ENCODE results near the gene MC1R.

Gene MC1R

DNA sequence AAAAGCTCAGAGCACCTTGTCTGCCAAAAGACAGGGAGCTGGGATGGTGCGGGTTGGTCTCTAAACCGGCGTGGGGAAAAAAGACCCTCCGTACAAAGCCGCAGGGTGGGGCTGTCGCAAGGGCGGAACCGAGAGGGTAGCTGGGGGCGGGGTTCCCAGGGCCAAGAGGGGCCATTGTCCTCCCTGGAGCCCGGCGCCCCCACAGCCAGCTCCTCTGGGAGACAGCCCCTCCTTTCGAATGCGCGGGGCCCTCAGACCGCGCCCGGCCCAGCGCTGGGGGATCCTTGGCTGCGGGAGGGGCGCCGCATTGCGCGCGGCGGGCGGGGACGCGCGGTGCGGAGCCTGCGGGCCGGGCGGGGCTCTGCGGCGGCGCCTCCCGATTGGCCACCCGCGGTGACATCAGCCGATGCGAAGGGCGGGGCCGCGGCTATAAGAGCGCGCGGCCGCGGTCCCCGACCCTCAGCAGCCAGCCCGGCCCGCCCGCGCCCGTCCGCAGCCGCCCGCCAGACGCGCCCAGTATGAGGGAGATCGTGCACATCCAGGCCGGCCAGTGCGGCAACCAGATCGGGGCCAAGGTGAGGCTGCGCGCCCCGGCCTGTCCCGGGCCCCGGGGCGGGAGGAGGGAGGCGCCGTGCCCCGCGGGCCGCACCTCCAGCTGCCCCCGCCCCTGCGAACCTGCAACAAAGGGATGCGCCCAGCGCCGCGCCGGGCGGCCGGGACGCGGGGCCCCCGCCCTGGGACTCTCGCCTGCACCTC, 4.4 kb downstream of the MC1R start, which contains the start of gene TUBB3:
TSS of gene TUBB3 (plus strand) at position 459 of the 756 bp plus-strand sequence. CDS start at position 519, 60 bp downstream.
- no peak for TF ChIP-seq CTCF (IDR thresholded peaks at IDR 0.05; ENCODE audit: insufficient read depth, low read depth, low read length, missing control alignments)
- DNase-seq (ENCODE audit: low read depth) = peak; percentile 63
- peak within 1 kb of the TSS; percentile 44 for H3K4me3 ChIP-seq (ENCODE audit: low read depth, low read length)

DNA sequence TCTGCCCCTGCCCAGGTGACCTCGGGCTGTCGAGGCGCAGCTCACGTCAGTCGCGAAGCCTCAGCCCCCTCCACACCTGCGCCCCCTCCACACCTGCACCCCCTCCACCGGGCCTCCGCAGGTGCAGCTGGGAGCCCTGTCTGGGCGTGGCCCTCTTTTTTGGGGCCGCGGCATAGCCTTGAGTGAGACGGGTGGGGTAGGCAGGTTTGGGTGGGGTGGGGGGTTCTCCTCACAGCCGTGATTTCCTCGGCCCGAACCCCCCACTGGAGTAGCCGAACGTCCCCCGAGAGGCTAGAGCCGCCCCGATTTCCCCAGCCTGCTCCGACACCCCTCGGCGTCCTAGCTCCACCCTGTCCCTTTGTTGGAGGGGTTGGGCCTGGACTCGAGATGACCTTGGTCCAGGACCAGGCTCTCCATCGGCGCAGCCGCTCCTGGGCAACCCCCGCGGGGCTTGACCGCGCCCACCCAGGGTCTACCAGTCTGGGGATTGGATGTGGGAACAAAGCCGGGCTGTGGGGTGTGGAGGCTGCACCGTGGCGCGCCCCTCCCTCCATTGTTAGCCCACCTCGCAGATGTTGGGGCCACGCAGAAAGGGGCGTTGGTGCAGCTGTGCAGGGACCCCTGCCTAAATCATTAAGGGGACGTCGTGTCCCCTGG, 5.1 kb downstream of the MC1R start:
- no peak overlapping the region; the same call in 1 of the 2 replicates for H3K4me3 ChIP-seq (ENCODE audit: low read depth, low read length)
- DNase-seq (ENCODE audit: low read depth) = no peak
- TF ChIP-seq CTCF (IDR thresholded peaks at IDR 0.05; ENCODE audit: insufficient read depth, low read depth, low read length, missing control alignments) = no peak

GRCh38 chr16:89924297-89924924, 5.7 kb downstream of the MC1R start:
- no peak for TF ChIP-seq CTCF (IDR thresholded peaks at IDR 0.05; ENCODE audit: insufficient read depth, low read depth, low read length, missing control alignments)
- no peak overlapping the region for H3K4me3 ChIP-seq (ENCODE audit: low read depth, low read length)
- DNase-seq (ENCODE audit: low read depth) = peak; percentile 37

- DNase-seq (ENCODE audit: low read depth) = peak; percentile 15
- no peak for TF ChIP-seq CTCF (IDR thresholded peaks at IDR 0.05; ENCODE audit: insufficient read depth, low read depth, low read length, missing control alignments)
- H3K4me3 ChIP-seq (ENCODE audit: low read depth, low read length) = no peak overlapping the region
Measured at GRCh38 chr16:89924925-89925307, 6.3 kb downstream of the MC1R start.

DNA sequence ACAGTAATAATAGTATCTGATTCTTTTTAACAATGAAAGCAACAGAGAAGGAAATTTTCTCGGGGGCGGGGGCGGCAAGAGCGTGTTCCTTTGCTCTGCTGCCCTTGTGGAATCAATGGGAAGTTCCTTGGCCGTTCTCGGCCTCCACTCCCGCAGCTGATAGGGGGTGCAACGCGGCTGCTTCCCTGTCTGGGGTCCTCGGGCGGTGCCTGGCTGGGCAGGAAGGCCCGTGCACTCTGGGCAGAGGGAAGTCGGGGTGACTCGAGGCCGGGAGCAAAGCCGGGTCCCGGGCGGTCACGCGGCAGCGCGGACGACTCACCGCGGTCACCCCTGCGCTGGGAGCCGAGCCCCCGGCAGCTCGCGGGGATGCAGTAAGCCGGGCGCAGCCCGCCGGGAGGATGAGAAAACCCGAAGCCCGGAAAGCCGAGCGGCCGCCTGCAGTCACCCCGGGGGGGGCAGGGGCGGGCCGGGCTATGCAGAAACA, 7.0 kb downstream of the MC1R start:
- H3K4me3 ChIP-seq (ENCODE audit: low read depth, low read length) = peak overlapping the region; percentile 34
- no peak for DNase-seq (ENCODE audit: low read depth)
- TF ChIP-seq CTCF (IDR thresholded peaks at IDR 0.05; ENCODE audit: insufficient read depth, low read depth, low read length, missing control alignments) = no peak

DNA sequence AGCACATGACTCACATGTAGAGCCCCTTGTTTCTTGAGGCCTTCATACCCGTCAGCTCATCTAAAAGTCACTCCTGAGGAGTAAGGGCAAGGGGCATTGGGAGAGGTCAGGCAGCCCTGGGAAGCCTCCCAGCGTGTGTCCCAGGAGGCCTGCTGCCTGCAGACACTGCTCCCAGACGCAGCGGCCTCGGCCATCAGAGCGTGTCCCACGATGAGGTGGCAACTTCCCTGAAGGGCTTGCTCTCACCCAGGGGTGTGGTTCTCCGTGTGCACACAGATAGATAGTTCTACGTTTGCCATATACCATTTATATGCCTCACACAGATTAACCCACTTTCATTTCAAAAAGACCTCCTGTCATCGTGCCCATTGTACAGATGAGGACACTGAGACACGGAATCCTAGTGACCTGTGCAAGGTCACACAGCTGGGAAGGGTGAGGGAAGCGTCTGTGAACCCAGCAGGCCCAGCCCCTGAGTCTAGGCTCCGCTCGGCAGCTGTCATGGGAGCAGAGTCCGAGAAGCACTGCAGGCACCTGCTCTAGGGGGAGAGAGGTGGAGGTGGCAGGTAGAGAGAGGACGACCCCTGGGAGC, 12.7 kb downstream of the MC1R start:
- no peak for DNase-seq (ENCODE audit: low read depth)
- no peak for TF ChIP-seq CTCF (IDR thresholded peaks at IDR 0.05; ENCODE audit: insufficient read depth, low read depth, low read length, missing control alignments)
- H3K4me3 ChIP-seq (ENCODE audit: low read depth, low read length) = no peak overlapping the region
